Hepatocyte (in vitro differentiated cells): ENCODE data around the gene FRMD7. TPM values are rescaled to one million over a fixed set of nuclear protein-coding genes. Genes with fewer than 3 reads are reported as not detected.

Source experiments
- DNase-seq: peaks from one replicate; pipeline ENCODE4 v3.0.0-alpha.2; 2016; ENCODE audit warnings: low spot score
- H2AFZ ChIP-seq: fragments of 200-600 bp; sonication (generic); 2 replicates; pipeline ENCODE4 v1.6.0; 2016; ENCODE audit warnings: antibody characterized with exemption, mild to moderate bottlenecking
- H3K27ac ChIP-seq: fragments of 200-600 bp; sonication (generic); 2 replicates; pipeline ENCODE4 v1.5.1; 2016; ENCODE audit warnings: mild to moderate bottlenecking
- H3K27me3 ChIP-seq: fragments of 200-600 bp; sonication (generic); 2 replicates; pipeline ENCODE4 v1.6.1; 2016
- H3K36me3 ChIP-seq: fragments of 200-600 bp; sonication (generic); replicated peaks from 2 replicates; pipeline ENCODE4 v1.5.1; 2016; ENCODE audit warnings: low read depth; ENCODE audit not compliant: insufficient read depth
- H3K4me1 ChIP-seq: fragments of 200-600 bp; sonication (generic); 2 replicates; pipeline ENCODE4 v1.5.1; 2016; ENCODE audit warnings: mild to moderate bottlenecking, moderate library complexity; ENCODE audit not compliant: insufficient read depth
- H3K4me2 ChIP-seq: fragments of 200-600 bp; sonication (generic); 2 replicates; pipeline ENCODE4 v1.6.0; 2016
- H3K4me3 ChIP-seq: fragments of 200-600 bp; sonication (generic); 2 replicates; pipeline ENCODE4 v1.5.1; 2016; ENCODE audit warnings: mild to moderate bottlenecking
- H3K79me2 ChIP-seq: fragments of 200-600 bp; sonication (generic); 2 replicates; pipeline ENCODE4 v1.6.0; 2017; ENCODE audit warnings: mild to moderate bottlenecking
- H3K9me2 ChIP-seq: fragments of 200-600 bp; sonication (generic); replicated peaks from 2 replicates; pipeline ENCODE4 v1.6.0; 2017; ENCODE audit warnings: mild to moderate bottlenecking; ENCODE audit not compliant: insufficient read depth
- H3K9me3 ChIP-seq: fragments of 200-600 bp; sonication (generic); 2 replicates; pipeline ENCODE4 v1.5.1; 2016; ENCODE audit warnings: low read depth, mild to moderate bottlenecking
- H4K20me1 ChIP-seq: fragments of 200-600 bp; sonication (generic); 2 replicates; pipeline ENCODE4 v1.6.0; 2016; ENCODE audit warnings: mild to moderate bottlenecking; ENCODE audit not compliant: insufficient read depth, poor library complexity, severe bottlenecking
- EZH2 ChIP-seq: fragments of 200-600 bp; sonication (generic); IDR thresholded peaks from 2 replicates; pipeline ENCODE4 v1.6.1; 2016; ENCODE audit warnings: antibody characterized with exemption, mild to moderate bottlenecking, borderline replicate concordance
- EZH2phosphoT487 ChIP-seq: fragments of 200-600 bp; sonication (generic); IDR thresholded peaks from one replicate; pipeline ENCODE4 v1.6.1; 2018; ENCODE audit warnings: antibody characterized with exemption, mild to moderate bottlenecking, low read depth, moderate library complexity; ENCODE audit not compliant: unreplicated experiment, severe bottlenecking
- WGBS: methylation state at CpG from one replicate; pipeline ENCODE4 v1.1.6; 2016; ENCODE audit warnings: low lambda C conversion rate; ENCODE audit errors: missing lambda C conversion rate; 5-methylcytosine and 5-hydroxymethylcytosine counted together
- polyA plus RNA-seq: library from polyadenylated mRNA; unstranded; fragments of >200 nt; fragmentation: Nextera tagmentation; extraction: Ambion mirVana; gene quantifications from 2 replicates; pipeline ENCODE4 v1.2.1, GENCODE V29; 2016
- total RNA-seq: library from RNA; depleted of rRNA; stranded (reverse); fragments of >200 nt; gene quantifications from 2 replicates; pipeline ENCODE4 v1.2.3, GENCODE V29; 2014
- TF ChIP-seq, protein P1 (sequence below): fragments of 200-600 bp; sonication (generic); IDR thresholded peaks from 2 replicates; pipeline ENCODE4 v1.5.1; 2016; ENCODE audit warnings: antibody characterized with exemption, mild to moderate bottlenecking; ENCODE audit not compliant: poor library complexity

FRMD7 gene
- total and polyA plus RNA-seq, 2 experiments from 2014 or later, result not detected

- 43% methylated on average over 2 of the region's 2 CpGs for WGBS
- no peak for DNase-seq
- no peaks in the 10 kb centered on the region for H3K9me2 ChIP-seq
- no peak overlapping the region for H3K4me3 ChIP-seq
- H3K36me3 ChIP-seq, result no peaks in the 10 kb centered on the region
- TF ChIP-seq EZH2, result no peak
- no peak for TF ChIP-seq EZH2phosphoT487
- TF ChIP-seq, protein P1, sequence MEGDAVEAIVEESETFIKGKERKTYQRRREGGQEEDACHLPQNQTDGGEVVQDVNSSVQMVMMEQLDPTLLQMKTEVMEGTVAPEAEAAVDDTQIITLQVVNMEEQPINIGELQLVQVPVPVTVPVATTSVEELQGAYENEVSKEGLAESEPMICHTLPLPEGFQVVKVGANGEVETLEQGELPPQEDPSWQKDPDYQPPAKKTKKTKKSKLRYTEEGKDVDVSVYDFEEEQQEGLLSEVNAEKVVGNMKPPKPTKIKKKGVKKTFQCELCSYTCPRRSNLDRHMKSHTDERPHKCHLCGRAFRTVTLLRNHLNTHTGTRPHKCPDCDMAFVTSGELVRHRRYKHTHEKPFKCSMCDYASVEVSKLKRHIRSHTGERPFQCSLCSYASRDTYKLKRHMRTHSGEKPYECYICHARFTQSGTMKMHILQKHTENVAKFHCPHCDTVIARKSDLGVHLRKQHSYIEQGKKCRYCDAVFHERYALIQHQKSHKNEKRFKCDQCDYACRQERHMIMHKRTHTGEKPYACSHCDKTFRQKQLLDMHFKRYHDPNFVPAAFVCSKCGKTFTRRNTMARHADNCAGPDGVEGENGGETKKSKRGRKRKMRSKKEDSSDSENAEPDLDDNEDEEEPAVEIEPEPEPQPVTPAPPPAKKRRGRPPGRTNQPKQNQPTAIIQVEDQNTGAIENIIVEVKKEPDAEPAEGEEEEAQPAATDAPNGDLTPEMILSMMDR, result no peak
- H3K4me1 ChIP-seq, result no peaks in the 10 kb centered on the region
- H3K27ac ChIP-seq, result no peak overlapping the region
- H3K79me2 ChIP-seq, result no peaks in the 10 kb centered on the region
- H4K20me1 ChIP-seq, result no peaks in the 10 kb centered on the region
- no peaks in the 10 kb centered on the region for H3K27me3 ChIP-seq
- no peak overlapping the region for H3K4me2 ChIP-seq
- no peak overlapping the region for H2AFZ ChIP-seq
- no peaks in the 10 kb centered on the region for H3K9me3 ChIP-seq
Measured at GRCh38 chrX:132086672-132087071, 41.1 kb downstream of the FRMD7 start.

- Histone ChIP-seq H4K20me1 (no peaks in the 10 kb centered on the region), H2AFZ (no peak overlapping the region), H3K4me3 (no peak overlapping the region), H3K27ac (no peak overlapping the region), H3K9me3 (no peaks in the 10 kb centered on the region), H3K79me2 (no peaks in the 10 kb centered on the region), H3K27me3 (no peaks in the 10 kb centered on the region), H3K4me2 (no peak overlapping the region), H3K4me1 (no peaks in the 10 kb centered on the region), H3K9me2 (no peaks in the 10 kb centered on the region), H3K36me3 (no peaks in the 10 kb centered on the region)
- 33% methylated on average over 3 of the region's 3 CpGs for whole genome bisulfite sequencing
- TF ChIP-seq EZH2, result no peak
- TF ChIP-seq, protein P1, result no peak
- no peak for TF ChIP-seq EZH2phosphoT487
- no peak for DNase-seq
Measured at GRCh38 chrX:132085786-132086185, 42.0 kb downstream of the FRMD7 start.

DNA sequence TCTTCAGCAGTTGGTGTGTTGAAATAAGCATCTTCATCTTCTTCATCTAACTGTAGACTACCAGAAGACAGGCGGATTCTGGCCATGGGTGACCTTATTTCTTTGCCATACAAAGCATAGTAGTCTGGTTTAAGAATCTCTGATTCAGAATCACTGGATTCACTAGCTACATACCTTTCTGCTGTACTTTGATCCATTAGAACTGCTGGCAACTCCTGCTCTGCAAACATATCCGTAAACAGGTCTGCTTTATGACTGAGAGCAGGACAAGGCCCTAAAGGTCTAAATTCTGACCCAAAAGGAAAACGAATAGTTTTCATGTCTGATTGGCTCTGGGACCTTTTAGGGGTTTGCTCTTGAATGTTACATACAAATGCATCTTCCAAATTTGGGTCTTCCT, 49.9 kb downstream of the FRMD7 start:
- Histone ChIP-seq H3K79me2 (no peaks in the 10 kb centered on the region), H3K9me2 (no peaks in the 10 kb centered on the region), H3K4me3 (no peak overlapping the region), H3K36me3 (no peaks in the 10 kb centered on the region), H4K20me1 (no peaks in the 10 kb centered on the region), H3K9me3 (no peaks in the 10 kb centered on the region), H3K4me2 (no peak overlapping the region), H3K4me1 (no peaks in the 10 kb centered on the region), H2AFZ (no peak overlapping the region), H3K27me3 (no peaks in the 10 kb centered on the region), H3K27ac (no peak overlapping the region)
- 50% methylated on average over 3 of the region's 3 CpGs for WGBS
- no peak for DNase-seq
- no peak for TF ChIP-seq EZH2phosphoT487
- TF ChIP-seq, protein P1, result no peak
- TF ChIP-seq EZH2, result no peak

DNA sequence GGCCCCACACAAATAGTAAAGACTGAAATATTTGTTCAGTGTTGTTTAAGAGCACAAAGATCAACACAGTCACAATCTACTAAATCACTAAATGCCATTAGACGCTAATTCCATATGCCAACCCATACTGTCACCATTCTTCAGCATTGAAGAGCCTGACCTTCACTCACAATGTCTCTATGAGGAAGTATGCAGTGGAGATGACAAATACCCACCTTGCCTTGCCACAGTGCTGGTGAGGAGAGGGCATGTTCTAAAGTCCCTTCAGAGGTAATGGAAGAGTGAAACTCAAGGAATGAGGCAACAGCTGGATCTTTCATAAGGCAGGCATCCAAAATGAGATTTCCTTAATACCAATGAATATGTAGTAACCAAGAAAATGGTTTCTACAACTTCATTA, 50.4 kb downstream of the FRMD7 start:
- H3K27ac ChIP-seq, result no peak overlapping the region
- no peak overlapping the region for H2AFZ ChIP-seq
- no peaks in the 10 kb centered on the region for H3K4me1 ChIP-seq
- no peak overlapping the region for H3K4me3 ChIP-seq
- TF ChIP-seq, protein P1, result no peak
- TF ChIP-seq EZH2 (no peak), EZH2phosphoT487 (no peak)
- no peaks in the 10 kb centered on the region for H3K79me2 ChIP-seq
- no peaks in the 10 kb centered on the region for H3K9me2 ChIP-seq
- H4K20me1 ChIP-seq, result no peaks in the 10 kb centered on the region
- WGBS, result 61% methylated on average over 1 of the region's 1 CpG
- no peaks in the 10 kb centered on the region for H3K36me3 ChIP-seq
- no peaks in the 10 kb centered on the region for H3K27me3 ChIP-seq
- H3K4me2 ChIP-seq, result no peak overlapping the region
- H3K9me3 ChIP-seq, result no peaks in the 10 kb centered on the region
- DNase-seq, result no peak
